DMS53 treated with DMSO at 0.1 percent for 48 hours (cell line): ENCODE results near the gene COL4A2.

Experiments used
- DNase-seq: peaks from one replicate; lab custom pipeline; 2025; ENCODE audit not compliant: unreplicated experiment; lab: John Stamatoyannopoulos, UW

COL4A2 gene

DNA sequence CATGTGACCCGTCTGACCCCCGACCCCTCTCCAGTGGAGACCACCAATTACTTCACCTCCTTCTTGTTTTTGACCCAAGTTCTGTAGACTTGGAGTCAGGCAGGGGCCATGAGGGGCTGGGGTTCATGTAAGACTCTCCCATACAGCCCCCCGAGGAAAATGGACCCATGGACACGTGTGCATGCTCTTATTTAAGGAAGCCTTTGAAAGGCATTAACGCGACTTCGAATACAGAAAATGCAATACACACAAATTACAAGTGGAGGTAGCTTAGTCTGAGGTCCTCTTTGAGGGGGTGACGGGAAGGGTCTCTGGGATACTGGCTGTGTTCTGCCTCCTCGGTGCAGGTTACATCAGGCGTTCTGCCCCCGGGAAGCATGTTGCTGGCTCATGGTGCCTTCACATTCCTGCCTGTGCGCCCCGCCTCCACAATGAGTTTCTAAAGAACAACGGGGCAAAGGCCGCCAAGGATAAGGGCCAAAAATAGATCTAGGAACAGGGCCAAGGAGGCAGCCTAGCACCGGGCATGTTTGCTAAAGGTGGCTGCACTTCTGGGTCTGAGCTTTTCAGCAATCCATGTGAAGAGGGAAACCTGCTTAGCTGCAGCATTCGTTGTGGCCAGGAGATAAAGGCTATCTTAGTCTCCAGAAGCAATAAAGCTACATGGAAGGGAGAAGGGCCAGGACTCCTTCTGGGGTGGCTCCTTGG lies 199.9 kb downstream of the COL4A2 start:
- peak; percentile 28 for DNase-seq

DNA sequence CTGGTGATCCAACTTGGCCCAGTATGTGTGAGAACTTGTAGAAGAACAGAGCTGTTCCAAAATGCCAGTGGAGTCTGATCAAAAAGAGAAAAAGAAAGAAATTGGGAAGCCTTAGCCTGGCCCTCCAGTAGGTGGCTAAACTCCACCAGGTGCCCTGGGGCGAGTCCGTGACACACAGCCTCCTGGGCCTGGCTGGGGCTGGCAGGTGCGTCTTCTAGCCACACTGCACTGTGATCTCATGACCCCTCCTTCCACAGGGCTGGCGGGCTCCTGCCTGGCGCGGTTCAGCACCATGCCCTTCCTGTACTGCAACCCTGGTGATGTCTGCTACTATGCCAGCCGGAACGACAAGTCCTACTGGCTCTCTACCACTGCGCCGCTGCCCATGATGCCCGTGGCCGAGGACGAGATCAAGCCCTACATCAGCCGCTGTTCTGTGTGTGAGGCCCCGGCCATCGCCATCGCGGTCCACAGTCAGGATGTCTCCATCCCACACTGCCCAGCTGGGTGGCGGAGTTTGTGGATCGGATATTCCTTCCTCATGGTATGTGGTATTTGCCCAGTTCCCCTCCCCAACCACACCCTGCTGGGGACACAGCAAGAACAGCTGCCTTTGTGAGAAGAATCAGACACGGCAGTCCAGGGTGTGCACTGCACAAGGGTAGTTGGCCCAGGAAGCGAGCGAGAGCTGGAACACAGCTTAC lies 200.7 kb downstream of the COL4A2 start:
- DNase-seq, result peak; percentile 66

DNA sequence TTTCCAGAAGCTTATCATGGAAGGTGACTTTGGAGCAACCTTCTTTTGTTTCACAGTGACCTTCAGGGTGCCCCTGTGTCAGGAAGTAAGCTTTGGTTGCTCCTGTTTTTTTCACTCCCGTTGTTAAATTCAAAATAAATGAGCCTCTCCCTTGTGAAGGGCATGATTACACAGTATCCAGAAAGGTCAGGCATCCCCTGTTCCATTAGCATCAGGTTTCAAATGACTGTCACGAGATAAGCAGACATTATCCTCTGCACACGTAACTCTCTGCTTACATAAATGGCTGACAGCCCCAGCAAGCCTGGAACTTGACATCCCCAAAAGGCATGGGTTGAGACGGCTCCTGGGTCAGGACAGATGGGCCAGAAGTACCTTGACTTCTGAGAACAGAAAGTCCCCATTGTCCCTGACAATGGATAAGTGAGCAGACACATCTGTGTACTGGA lies 202.4 kb downstream of the COL4A2 start:
- no peak for DNase-seq

DNA sequence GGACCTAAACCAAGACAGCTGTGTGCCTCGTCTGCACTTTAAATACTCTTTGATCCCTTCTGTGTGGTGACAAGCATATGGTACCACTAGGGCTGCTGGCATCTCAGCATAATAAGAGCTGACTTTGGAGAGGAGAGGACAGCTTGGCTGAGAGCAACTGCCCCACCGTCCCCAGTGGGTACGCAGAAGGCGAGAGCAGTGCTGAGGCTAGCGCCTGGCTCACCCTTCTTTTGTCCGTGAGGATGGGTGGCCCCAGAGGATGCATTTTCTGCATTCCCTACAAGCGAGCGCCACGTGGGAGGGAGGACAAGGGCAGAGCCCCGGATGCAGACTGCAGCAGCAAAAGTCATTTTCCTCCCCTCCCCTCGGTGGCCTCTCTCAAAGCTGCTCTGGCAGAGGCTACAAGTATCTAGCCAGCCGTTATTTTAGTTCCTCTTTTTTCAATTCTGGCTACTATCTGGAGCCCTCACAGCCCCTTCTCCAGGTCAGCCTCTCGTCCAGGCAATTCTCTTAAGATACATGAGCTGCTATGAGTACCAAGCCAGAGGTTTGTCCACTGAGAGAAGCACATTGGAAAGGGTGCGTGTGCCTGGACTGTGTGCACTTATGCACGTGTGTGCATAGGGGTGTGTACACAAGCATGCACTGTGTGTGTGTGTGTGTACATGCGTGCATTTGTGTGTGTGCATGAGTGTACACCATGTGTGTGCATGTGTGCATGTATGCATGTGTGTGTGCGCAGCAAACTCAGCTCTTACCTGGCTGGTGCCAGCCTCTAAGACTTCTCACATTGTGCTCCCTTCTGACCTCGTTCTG lies 203.1 kb downstream of the COL4A2 start:
- DNase-seq, result no peak

DNA sequence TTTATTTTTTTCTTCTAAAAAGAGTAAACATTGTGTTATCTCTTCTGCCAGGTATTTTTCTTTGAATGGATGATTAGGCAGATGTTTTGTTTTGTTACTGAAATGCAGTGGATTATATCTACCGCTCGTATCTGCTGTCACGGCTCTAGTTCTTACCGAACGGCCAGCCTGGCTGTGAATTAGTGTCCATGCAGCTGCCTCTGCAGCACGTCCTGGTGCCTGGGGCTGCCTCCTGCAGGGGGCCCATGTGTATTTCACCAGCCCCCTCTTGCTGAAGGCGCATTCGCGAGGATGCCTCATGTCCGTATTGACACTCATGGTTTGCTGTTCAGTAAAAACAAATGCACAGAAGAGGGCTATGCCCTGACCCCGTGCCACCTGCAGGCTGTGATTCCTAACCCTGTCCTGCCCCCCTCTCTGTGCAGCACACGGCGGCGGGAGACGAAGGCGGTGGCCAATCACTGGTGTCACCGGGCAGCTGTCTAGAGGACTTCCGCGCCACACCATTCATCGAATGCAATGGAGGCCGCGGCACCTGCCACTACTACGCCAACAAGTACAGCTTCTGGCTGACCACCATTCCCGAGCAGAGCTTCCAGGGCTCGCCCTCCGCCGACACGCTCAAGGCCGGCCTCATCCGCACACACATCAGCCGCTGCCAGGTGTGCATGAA lies 204.6 kb downstream of the COL4A2 start:
- DNase-seq, result no peak

DNA sequence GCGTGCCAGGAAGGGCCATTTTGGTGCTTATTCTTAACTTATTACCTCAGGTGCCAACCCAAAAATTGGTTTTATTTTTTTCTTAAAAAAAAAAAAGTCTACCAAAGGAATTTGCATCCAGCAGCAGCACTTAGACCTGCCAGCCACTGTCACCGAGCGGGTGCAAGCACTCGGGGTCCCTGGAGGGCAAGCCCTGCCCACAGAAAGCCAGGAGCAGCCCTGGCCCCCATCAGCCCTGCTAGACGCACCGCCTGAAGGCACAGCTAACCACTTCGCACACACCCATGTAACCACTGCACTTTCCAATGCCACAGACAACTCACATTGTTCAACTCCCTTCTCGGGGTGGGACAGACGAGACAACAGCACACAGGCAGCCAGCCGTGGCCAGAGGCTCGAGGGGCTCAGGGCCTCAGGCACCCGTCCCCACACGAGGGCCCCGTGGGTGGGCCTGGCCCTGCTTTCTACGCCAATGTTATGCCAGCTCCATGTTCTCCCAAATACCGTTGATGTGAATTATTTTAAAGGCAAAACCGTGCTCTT lies 205.2 kb downstream of the COL4A2 start:
- no peak for DNase-seq

DNA sequence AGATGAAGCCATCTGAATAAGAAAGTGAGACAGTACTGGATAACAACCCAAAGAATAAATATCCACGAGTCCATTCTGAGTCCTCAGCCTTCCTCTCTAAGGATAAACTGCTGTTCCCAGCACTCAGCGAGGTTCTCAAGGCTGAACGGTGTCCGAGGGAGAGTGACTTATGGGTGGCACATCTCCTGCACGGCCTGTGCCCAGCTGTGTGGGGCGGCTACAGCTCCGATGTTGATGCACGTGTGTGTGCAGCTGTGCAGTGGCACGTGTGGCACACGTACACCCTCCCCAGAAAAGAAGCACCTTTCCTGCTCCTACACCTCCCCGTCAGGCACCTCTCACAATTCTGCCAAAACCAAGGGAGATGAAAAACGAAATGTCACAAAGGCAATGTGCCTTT lies 209.4 kb downstream of the COL4A2 start:
- DNase-seq, result no peak

DNA sequence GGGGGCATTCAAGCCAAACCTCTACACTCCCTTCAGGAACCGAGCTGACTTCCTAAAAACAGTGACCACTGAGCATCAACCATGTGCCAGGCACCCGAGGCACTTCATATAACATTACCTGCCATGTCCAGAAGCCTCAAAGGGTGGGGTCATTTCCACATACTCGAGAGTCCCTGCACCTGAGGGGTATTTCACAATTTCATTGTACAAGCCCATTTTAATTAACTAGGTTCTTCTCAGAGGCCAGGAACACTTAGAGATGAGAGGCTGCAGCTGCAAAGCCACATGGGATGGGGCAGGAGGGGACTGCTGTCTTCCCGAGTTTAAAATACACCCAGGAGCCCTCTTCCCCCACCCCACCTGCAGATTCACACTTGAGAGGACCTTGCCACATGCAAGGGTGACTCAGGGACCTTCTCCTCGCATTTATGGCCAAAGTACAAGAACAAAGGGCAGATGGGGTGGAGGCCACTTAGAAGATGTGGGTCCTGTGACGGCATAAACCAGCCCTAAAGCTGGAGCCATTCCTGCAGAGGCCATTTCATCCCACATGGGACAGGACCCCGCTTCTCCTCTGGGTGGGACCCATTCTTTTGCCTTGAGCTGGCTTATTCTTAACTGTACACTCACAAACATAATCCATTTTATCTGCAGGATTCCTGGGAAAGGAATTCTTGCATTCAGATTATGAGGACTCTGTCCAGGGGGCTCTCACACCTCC lies 210.6 kb downstream of the COL4A2 start:
- no peak for DNase-seq

DNA sequence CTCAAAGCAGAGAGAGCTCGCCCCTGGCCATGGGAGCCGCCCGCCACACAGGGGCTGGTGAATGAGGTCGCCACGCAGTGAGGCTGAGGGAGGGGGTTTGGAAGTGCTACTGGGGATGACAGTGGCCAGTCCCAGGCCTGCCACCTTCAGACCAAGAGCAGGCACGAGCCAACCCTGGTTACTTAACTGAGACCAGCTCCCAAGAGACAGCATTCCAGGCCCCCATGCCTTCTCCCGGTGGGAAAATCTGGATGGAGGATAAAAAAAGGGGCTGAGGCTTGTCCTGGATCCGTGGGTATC lies 211.1 kb downstream of the COL4A2 start:
- no peak for DNase-seq

DNA sequence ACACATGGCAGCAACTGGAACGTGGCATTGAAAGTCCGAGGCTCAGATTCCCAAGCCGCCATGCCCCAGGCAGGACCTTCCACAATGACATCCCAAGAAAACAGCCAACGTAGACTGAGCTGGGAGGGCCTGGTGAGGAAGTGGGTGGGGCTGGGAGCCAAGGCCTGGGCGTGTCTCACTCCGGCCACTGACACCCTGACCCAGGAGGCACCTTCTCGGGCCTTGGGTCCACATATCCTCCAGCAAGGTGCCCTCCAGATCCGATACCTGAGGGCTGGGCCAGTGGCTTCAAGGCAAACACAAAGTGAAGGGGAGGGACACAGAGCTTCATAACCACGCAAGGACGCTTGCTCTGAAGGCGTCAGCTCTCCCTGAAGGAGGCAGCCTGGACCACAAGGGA lies 211.5 kb downstream of the COL4A2 start:
- DNase-seq, result no peak

DNA sequence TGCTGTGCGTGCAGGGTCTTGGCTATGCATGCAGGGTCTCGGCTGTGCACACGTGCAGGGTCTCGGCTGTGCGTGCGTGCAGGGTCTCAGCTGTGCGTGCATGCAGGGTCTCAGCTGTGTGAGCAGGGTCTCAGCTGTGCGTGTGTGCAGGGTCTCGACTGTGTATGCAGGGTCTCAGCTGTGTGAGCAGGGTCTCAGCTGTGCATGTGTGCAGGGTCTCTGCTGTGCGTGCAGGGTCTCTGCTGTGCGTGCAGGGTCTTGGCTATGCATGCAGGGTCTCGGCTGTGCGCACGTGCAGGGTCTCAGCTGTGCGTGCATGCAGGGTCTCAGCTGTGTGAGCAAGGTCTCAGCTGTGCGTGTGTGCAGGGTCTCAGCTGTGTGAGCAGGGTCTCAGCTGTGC lies 212.0 kb downstream of the COL4A2 start:
- DNase-seq, result no peak

DNA sequence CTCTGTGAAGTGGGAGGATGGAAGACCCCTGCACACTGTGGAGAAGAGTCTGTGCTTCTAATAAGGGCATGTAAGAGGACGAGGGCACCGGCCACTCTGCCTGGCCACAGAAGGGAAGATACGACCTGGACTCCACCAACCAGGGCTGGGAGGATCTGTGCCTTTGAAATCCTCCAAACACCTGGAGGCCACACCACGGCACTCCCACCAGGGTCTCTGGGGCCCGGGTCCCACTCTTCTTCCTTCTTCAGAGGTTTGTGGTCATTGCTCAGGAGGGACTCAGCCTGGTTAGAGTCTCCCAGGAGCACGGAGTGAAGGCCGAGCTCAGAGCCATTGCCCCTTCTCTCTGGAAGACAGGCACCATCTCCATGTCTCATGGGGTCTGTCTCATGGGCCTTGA lies 212.4 kb downstream of the COL4A2 start:
- DNase-seq, result no peak

DNA sequence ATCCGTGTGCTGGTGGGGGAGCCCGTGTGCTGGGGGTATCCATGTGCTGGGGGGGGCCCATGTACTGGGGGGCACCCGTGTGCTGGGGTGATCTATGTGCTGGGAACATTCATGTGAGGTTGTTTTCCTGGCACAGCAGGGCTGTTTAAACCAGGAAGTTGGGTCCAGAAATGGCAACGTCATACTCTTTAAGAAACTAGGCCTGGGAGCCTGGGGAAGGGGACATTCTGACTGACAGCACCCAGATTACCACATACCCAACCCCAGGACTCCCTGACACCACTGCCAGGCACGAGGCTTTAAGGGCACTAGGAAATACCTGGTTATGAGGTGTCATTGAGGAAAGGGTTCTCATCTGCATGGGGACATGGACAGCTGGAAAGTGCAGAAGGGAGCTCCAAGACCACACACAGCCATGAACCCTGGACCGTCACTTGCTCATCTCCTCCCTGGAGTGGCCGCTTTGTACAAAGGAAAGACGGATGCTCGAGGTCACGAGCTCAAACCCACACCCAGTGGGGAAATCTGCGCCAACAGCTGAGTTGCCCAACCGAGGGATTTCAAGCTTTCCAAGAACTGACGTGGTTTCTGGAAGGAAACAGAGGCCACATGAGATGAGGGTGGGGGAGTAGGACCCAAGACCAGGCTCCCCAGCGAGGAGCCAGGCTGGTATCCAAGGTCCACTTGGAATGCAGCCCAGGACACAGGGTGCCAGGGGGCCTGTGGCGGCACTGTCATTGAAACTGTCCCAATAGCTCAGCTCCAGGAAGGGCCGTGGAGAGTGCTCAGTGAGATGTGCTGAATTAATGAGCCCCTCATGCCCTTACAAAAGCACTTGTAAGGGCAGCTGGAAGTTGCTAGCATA lies 213.6 kb downstream of the COL4A2 start:
- DNase-seq, result no peak

DNA sequence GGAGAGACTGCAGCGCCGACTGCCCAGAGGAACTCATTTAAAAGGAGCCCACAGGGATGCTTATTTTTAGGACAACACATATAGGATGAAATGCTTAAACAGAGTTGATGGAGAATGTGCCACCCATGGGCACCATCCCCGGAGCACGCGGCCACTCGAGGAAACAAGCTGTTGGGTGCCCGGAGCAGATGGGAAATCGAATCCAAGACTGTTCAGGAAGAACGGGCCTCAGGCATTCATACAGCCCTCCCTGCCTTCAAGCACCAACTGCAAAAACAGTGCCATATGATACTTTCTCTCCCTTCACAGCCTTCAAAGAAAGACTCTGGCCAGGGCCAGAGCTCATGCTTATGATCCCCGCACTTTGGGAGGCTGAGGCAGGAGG lies 214.2 kb downstream of the COL4A2 start:
- DNase-seq, result no peak

DNA sequence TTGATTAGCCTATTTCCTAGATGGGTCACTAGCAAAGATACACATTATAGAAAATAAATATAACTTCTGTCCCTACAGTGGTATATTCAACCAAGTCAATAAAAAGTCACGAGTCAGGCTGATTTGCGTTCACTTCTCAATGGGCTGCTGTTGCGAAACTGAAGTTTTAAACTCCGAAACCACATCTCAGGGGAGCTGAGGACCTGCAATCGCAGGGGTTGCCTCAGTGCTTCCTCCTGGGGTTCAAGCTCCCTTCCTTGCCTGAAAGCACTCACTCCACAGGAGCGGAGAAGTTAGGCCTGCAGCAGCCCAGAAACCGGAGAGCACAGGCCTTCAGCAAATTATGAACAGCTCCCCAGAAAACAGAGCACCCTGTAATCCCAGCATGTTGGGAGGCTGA lies 214.9 kb downstream of the COL4A2 start:
- no peak for DNase-seq

DNA sequence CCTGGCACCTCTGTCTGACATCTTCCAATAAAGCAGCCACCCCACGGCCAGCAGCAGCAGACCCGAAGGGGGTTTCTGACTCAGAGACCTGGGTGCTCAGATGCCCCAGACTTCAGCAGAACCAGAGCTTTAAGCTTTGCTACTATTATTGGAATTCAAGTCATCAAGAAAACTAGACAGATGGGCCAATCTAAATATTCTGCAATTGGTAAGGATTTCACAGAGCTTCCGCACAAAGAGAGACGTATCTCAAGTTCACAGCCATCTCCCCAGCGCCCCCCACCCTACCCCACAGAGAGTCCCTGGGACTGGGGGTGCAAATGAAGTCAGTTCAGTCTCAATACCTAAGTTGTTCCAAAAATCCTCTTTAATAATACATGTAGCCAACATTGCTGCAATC lies 215.6 kb downstream of the COL4A2 start:
- DNase-seq, result no peak

DNA sequence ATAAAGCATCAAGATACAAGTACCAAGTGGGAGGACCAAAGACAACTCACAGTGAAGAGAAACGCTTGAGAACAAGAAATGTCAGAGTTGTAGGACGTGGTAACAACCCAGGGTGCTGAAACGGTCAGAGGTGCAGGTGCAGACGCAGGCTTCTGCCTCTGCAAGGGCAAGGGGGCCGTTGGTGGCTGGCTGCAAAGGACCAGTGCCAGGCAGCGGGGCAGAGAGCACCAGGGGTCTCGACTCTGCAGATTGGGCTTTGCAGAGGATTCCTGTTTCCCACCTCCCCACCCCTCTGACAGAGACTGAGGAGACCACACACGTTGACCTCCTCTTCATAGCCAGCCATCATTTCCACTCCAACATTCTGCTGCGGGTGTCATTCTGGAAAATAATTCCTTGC lies 216.1 kb downstream of the COL4A2 start:
- DNase-seq, result no peak

DNA sequence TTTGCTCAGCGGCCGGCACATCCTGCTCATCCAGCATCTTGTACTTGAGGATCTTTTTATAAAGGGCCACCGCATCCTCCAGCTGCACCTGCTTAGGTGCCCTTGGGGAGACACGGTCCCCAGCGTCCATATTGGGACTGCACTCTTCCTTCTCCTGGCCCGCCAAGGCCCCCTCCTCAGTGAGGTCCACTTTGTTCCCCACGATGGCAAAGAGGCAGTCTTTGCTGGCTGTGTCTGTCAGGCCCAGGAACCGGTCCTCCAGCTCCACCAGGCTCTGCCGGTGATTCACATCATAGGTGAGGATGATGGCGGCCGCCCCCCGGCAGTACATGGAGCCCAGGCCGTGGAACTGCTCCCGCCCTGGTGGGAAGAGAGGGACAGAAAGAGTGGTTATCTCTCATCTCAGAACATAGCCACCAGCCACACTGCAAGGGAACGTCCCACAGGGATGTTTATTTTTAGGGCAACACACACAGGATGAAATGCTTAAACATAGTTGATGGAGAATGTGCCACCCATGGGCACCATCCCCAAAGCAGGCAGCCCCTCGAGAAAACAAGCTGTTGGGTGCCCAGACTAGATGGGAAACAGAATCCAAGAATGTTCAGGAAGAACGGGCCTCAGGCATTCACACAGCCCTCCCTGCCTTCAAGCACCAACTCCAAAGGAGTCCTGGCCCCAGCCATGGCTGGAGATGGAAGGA lies 216.9 kb downstream of the COL4A2 start:
- no peak for DNase-seq
